ENCODE data around the gene STAG3.

STAG3 gene

GRCh38 chr7:100155553-100156317 is 22.0 kb upstream of the STAG3 start:
- DNase-seq (ENCODE audit: low spot score) = no peak

- no peak for DNase-seq (ENCODE audit: low spot score)
Observed at GRCh38 chr7:100156331-100157068, 21.2 kb upstream of the STAG3 start.

GRCh38 chr7:100157069-100157333 is 20.7 kb upstream of the STAG3 start:
- no peak for DNase-seq (ENCODE audit: low spot score)

GRCh38 chr7:100157334-100158228 is 20.1 kb upstream of the STAG3 start:
- DNase-seq (ENCODE audit: low spot score) = no peak

- DNase-seq (ENCODE audit: low spot score) = peak; percentile 89
Observed at GRCh38 chr7:100158229-100159098, 19.3 kb upstream of the STAG3 start, which contains the start of gene TRAPPC14. Gene TRAPPC14, minus strand, starts transcription at chr7:100158723. Its CDS starts 224 bp downstream, at chr7:100158499.

- DNase-seq (ENCODE audit: low spot score) = no peak
Observed at GRCh38 chr7:100159099-100159623, 18.6 kb upstream of the STAG3 start.

GRCh38 chr7:100160067-100160466 is 17.7 kb upstream of the STAG3 start:
- DNase-seq (ENCODE audit: low spot score) = no peak

- DNase-seq (ENCODE audit: low spot score) = peak; percentile 25
Observed at GRCh38 chr7:100163006-100163531, 14.6 kb upstream of the STAG3 start.

- no peak for DNase-seq (ENCODE audit: low spot score)
Observed at GRCh38 chr7:100163871-100164270, 13.8 kb upstream of the STAG3 start.

- DNase-seq (ENCODE audit: low spot score) = peak; percentile 66
Observed at GRCh38 chr7:100166317-100166940, 11.3 kb upstream of the STAG3 start.

GRCh38 chr7:100166970-100167911 is 10.5 kb upstream of the STAG3 start:
- no peak for DNase-seq (ENCODE audit: low spot score)

GRCh38 chr7:100167912-100168323 is 9.8 kb upstream of the STAG3 start:
- DNase-seq (ENCODE audit: low spot score) = no peak

GRCh38 chr7:100169147-100169850 is 8.4 kb upstream of the STAG3 start:
- DNase-seq (ENCODE audit: low spot score) = no peak

- DNase-seq (ENCODE audit: low spot score) = no peak
Observed at GRCh38 chr7:100170101-100170897, 7.4 kb upstream of the STAG3 start.

- no peak for DNase-seq (ENCODE audit: low spot score)
Observed at GRCh38 chr7:100171087-100171681, 6.5 kb upstream of the STAG3 start.

GRCh38 chr7:100171840-100172239 is 5.9 kb upstream of the STAG3 start:
- no peak for DNase-seq (ENCODE audit: low spot score)

- DNase-seq (ENCODE audit: low spot score) = no peak
Observed at GRCh38 chr7:100173806-100174495, 3.8 kb upstream of the STAG3 start.
